HG03175 (cell line): ENCODE data around the gene CAPN9.
"Not testable (repeated sequence)": the region's sequence is repeated elsewhere in the genome, so short reads cannot be mapped to it uniquely, and the experiment has no call there.

Experiments
- ATAC-seq: cut with Tn5 transposase; IDR thresholded peaks from one replicate; pipeline ENCODE4 v1.9.1; 2021; ENCODE audit warnings: mild to moderate bottlenecking, moderate library complexity; ENCODE audit not compliant: unreplicated experiment

CAPN9 gene

DNA sequence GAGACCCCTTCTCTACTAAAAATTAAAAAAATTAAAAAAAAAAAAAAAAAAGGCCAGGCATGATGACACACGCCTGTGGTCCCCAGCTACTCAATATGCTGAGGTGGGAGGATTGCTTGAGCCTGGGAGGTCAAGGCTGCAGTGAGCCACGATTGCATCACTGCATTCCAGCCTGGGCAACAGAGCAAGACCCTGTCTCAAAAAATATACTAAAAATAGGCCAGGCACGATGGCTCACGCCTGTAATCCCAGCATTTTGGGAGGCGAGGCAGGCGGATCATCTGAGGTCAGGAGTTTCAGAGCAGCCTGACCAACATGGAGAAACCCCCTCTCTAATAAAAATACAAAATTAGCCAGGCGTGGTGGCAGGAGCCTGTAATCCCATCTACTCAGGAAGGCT is 98.0 kb downstream of the CAPN9 start:
- not testable (repeated sequence) for ATAC-seq

DNA sequence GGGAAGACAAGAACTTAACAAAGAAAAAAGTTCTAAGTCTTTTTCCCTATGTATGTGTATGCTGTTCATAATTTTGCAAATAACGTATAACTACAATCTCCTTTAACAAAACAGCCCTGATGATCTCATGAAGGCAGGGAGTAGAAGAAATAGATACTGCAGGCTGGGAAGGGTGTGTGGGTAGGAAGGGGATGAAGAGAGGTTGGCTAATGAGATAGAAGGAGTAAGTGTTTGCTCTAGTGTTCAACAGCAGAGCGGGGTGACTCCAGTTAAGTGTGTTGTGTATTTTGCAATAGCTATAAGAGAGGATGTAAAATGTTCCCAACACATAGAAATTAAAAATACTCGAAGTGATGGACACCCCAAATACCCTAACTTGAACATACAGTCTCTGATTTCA is 101.0 kb downstream of the CAPN9 start:
- no peak for ATAC-seq

DNA sequence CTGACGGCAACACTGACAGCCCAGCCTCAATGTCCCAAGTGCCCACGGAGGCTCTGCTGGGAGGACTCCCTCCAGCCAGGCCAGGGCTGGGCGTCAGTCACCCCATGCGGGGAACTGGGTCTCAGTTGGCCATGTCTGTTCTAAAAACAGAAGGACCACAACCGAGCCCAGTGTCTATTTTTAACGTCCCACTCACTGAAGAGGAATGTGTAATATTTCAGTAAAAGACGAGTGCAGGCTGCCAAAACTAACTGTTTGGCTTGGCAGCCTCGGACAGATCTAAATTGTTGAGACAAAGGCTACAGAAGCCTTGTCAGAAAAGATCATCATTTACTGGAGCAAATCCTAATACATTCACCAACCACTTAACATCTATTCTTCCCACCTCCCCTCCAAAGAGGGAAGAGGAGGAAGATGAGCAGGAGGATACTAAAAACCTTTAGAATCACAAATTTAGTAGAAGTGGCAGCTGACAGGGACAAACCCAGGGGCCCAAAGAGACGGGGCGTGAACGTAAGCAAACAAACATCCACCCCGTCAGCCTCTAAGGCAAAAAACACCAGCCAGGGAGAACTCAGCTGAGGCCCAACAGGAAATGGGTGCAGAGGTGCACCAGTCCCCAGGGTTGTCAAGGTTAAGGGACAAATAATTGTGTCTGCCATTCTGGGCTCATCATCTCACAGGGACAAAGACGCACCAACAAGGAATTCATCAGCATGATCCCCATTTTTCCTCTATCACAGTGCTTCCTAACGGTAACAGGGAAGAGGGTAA is 102.5 kb downstream of the CAPN9 start:
- ATAC-seq, result no peak

DNA sequence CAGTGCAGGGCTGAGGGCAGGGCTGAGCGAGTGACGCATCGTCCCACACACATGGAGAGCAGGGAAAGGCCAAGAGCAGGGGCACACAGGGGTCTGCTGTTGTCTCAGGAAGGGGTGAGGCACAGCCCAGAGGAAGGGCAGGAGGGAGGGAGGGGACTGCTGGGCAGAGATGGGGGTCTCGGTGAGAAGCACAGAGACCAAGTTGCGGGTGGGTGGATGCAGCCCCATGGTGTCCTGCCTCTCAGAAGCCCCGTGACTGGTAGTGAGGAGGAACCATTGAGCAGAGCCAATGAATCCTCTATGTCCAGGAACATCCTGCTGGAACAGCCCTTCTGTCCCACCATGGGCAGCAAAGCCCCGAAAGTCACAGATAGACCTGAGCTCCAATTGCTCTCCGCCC is 103.4 kb downstream of the CAPN9 start:
- no peak for ATAC-seq

DNA sequence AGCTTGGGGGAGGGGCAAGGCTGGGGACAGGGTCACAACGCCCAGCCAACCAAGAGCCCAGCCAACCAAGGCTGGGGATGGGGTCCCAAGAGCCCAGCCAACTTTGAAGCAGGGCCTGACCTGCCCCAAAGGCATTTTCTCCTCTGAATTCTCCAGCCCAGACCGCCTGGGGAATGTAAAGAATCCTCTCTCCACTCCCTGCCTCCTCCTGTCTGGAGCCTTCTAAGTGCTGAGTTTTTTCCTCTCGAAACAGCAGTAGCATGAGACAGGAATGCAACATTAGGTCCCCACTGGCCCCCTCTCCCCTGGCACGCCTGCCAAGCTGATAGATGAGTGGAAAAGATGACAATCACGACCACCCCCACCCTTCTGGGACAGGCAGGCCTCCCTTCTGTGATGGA is 104.1 kb downstream of the CAPN9 start:
- ATAC-seq, result no peak
